HG03342 (cell line): Measurements from ENCODE around the gene ZNF316.
"Not testable (repeated sequence)": the region's sequence is repeated elsewhere in the genome, so short reads cannot be mapped to it uniquely, and the experiment has no call there.

Experiments
- ATAC-seq: cut with Tn5 transposase; IDR thresholded peaks from one replicate; pipeline ENCODE4 v1.9.1; 2021; ENCODE audit warnings: mild to moderate bottlenecking, moderate library complexity; ENCODE audit not compliant: unreplicated experiment

ZNF316 gene

GRCh38 chr7:6646465-6646864 lies 9.3 kb downstream of the ZNF316 start:
- ATAC-seq = no peak

GRCh38 chr7:6647080-6647479 lies 10.0 kb downstream of the ZNF316 start:
- no peak for ATAC-seq

DNA sequence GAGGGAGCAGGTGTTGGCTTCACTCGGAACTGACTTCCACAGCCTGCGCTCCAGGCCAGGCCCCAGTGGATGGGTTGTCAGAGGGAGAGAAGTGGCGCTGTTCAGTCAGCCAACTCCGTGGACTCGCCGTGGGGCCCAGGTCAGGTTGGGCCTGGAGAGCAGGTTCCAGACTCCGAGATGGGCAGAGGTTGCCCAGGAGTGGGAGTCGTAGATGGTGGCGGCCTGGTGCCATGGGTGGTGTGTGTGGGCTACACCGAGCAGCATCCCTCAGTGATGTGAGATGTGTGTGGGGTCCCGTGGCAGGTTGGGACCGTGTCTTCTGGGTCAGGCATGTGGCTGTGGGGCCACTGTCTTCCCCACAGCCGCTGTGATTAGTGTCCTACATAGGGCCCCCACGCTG lies 10.4 kb downstream of the ZNF316 start:
- no peak for ATAC-seq

- no peak for ATAC-seq
Observed at GRCh38 chr7:6648066-6648814, 11.1 kb downstream of the ZNF316 start.

GRCh38 chr7:6648815-6649104 lies 11.6 kb downstream of the ZNF316 start:
- ATAC-seq = no peak

DNA sequence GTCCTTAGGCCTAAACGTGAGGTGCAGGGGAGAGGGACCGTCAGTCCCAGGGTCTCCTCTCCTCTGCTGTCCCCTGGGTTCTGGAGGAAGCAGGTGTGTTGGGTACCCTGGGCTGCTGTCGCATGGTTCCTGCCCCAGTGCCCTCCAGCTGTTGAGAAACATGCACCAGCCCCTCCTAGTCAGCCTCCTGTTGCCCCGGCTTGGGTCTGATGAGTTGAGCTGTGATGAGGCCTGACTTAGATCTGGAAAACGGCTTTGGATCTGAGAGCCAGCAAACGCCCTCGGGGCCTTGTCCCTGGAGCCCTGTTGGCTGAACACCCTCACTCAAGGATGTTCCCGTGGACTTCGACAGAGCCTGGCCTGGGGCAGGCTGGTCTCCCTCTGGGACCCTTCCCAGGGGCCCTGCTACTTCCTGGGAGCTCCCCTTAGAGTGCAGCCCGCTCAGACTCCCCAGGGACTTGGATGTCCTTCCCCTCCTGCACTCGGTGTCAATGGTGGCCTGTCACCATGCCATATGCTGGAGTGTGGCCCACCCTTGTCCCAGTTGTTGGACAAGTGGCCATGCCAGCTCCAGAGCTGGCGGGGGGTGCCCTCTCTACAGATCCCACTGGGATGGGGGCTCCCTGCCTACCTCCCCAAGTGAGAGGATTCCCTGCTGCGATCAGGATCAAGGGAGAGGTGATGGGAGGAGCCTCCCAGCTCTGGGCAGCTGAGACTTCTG lies 12.3 kb downstream of the ZNF316 start:
- no peak for ATAC-seq

- no peak for ATAC-seq
Observed at GRCh38 chr7:6650086-6650485, 13.0 kb downstream of the ZNF316 start.

DNA sequence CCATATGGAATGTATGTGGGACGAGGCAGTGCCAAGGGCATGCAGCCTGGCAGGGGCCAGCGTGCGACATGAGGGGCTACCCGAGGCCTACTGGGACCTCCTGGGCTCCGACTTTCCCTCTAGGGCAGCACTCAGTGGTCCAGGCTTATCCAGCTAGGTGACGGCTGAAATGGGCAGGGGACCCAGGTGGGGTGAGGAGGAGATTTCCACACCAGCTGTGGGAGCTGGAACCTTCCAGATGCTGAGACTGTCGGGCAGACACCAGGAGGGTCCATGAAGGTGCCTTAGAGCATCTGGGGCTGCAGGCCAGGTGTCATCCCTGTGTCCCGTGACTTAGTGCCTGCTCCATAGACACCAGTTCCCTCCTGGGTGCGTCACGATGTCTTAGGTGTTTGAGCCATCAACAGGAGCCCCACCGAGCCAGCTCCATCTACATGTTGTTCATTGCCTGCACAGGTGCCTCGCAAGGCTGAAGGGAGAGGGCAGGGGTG lies 13.4 kb downstream of the ZNF316 start:
- no peak for ATAC-seq

DNA sequence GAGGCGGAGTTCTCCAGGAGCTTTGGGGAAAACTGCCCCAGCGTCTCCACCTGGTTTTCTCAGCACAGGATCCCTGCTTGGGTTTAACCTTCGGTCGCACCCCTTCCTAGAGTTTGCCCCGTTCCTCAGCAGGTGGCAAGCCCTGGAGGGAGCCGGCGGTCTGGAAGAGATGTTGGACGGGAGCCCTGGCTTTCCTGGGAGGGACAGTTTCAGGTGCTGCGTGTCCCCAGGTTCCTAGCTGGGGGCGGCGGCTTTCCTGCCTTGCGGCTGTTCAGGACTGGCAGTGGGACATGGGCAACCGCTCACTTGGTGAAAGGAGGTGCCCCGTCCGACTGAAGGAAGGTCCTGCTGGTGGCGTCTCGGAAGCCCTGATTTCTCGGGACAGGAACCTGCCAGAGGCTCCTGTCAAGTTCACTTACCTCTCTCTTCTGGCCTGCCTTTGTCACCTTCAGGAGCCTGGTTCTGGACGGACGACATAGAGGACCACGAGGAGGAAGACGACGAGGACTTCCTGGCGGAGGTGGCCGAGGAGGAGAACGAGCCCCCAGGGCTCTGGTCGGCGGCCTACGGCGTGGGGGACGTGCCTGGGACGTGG lies 14.8 kb downstream of the ZNF316 start:
- no peak for ATAC-seq

DNA sequence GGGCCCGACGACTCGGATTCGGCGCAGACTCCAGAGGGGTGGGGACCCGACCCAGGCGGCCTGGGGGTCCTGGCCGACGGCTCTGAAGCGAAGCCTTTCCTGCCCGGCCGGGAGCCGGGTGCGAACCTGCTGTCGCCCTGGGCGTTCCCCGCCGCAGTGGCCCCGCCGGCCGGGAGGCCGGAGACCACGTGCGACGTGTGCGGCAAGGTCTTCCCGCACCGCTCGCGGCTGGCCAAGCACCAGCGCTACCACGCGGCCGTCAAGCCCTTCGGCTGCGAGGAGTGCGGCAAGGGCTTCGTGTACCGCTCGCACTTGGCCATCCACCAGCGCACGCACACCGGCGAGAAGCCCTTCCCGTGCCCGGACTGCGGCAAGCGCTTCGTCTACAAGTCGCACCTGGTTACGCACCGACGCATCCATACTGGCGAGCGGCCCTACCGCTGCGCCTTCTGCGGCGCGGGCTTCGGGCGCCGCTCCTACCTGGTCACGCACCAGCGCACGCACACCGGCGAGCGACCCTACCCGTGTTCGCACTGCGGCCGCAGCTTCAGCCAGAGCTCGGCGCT lies 15.4 kb downstream of the ZNF316 start:
- no peak for ATAC-seq

DNA sequence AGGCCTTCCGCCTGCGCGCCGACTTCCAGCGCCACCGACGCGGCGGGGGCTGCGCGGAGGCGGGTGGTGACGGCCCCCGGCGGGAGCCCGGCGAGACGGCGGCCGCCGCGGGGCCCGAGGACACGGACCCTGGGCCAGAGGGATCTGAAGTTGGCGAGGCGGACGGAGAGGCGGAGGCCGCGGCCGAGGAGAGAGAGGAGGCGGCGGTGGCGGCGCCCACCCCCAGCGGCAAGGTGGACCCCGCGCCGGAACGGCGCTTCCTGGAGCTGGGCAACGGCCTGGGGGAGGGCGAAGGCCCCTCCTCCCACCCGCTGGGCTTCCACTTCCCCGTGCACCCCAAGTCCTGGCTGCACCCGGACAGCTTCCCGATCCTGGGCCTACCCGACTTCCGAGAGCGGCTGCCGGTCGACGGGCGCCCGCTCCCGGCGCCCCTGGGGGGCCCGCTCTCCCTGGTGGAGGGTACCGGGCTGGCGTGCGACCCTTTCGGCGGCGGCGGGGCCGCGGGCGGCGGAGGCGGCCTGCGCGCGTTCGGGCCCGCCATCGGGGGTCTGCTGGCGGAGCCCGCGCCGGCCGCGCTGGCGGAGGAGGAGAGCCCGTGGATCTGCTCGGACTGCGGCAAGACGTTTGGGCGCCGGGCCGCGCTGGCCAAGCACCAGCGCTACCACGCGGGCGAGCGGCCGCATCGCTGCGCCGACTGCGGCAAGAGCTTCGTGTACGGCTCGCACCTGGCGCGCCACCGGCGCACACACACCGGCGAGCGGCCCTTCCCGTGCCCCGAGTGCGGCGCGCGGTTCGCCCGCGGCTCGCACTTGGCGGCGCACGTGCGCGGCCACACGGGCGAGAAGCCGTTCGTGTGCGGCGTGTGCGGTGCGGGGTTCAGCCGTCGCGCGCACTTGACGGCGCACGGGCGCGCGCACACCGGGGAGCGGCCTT lies 16.2 kb downstream of the ZNF316 start:
- ATAC-seq = no peak

GRCh38 chr7:6654113-6654841 lies 17.2 kb downstream of the ZNF316 start:
- no peak for ATAC-seq

DNA sequence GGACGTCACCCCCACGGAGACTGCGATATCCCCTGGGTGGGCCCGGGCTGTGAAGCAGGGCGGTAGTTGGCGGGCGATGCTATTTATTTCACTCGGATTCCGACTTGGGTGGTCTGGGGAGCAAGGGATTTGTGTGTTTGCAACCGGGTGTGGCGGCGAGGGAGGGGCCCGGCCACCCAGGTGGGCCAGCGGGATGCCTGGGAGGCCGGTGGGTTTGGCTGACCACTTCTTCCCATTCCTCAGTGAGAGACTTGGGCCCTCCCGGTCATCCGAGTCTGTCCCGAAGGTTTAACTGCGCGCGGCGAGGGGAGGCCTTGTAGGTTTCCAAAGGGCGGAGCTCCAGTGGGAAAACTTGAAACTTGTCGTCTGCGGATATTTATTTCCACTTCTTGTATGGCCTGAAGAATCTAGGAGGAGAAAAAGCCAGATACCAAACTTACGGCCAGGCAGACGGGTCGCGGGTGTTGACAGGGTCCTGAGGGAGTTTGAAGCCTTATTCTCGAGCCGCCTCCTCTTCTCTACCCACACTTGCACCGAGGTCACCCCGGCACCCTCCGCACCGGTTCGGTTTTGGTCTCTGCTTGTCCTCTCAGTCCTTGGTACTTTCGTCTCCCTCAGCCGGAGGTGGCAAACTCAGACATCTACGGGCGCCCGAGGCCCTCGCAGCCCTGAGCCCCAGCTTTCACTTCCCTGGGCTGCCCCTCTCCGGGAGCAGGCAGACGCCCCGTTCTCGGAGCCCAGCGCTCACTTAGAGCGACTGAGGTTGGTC lies 17.9 kb downstream of the ZNF316 start:
- no peak for ATAC-seq

DNA sequence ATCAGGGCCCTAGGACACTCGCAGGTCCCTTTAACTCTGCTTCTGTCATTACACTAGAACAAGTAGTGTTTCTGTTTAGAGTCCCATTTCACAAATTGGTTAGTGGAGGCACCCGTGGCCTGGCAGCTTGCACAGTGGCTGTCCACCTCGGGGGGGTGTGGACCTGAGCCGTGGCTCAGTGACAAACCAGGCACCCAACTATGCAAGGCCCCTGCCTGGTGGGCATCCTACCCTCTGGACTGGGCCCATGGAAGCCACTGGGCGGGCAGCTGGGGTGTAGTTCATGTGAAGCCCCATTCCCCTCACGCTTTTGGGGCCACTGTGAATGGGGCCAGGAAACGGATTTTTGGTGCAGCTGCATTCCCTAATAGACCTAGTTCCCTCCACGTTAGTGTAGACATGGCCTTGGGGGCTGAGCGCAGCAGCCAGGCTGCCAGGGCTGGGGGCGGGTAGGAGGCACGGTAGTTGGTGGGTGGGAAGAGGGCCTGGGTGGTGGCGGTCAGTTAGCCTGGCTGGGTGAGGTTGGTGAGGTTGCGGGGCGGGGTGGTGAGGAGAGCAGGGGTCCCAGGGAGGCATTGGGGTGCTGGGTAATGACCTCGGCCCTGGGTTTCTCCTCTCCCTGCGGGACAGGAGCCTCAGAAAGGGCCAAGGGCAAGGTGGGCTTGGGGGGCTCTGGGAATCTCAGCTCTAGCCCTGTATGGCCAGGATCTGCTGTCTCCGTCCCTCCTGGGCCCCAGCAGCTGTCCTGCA lies 18.7 kb downstream of the ZNF316 start:
- ATAC-seq = no peak

- no peak for ATAC-seq
Observed at GRCh38 chr7:6656413-6656812, 19.3 kb downstream of the ZNF316 start.

GRCh38 chr7:6658618-6659345 lies 21.7 kb downstream of the ZNF316 start:
- ATAC-seq = no peak

- ATAC-seq = not testable (repeated sequence)
Observed at GRCh38 chr7:6670851-6671250, 33.7 kb downstream of the ZNF316 start.

DNA sequence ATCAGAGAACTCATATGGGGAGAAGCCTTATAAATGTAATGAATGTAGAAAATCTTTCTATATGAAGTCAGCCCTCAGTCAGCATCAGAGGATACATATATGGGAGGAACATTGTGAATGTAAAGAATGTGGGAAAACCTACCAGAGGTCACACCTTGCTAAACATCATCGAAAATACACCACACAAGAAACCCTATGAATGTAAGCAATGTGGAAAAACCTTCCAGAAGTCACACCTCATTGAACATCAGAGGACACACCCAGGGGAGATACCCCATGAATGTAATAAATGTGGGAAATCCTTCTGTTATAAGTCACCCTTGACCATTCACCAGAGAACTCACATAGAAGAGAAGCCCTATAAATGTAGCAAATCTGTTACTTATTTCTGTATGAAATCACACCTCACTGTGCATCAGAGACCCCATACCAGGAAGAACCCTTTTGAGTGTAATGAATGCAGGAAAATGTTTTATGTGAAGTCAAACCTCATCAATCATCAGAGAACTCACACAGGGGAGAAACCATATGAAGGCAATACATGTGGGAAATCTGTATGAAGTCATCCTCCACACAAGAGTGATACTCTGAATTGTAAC lies 38.8 kb downstream of the ZNF316 start:
- no peak for ATAC-seq
